CD14-positive monocyte (primary cell): ENCODE measurements around the gene STX3. TPM values are rescaled to one million over a fixed set of nuclear protein-coding genes. Genes with fewer than 3 reads are reported as not detected.

Experiments used
- DNase-seq, 3 donors: peaks; one replicate each; pipeline ENCODE4 v3.0.0-alpha.2; 2011 to 2022
- H2AFZ ChIP-seq: 2 replicates; pipeline ENCODE4 v1.6.0; 2012; ENCODE audit warnings: mild to moderate bottlenecking, low read depth, low read length, inconsistent platforms; ENCODE audit not compliant: insufficient read depth, poor library complexity, severe bottlenecking
- H3K27ac ChIP-seq, 2 donors: 1 replicate in 1 of 2; 2 replicates in 1 of 2; pipeline ENCODE4 v1.5.1; 2012 to 2013; ENCODE audit warnings: low read length in 2 of 2, control low read depth in 1 of 2, inconsistent platforms in 1 of 2, low read depth in 1 of 2, mild to moderate bottlenecking in 1 of 2
- H3K27me3 ChIP-seq, 2 donors: one replicate each; pipeline versions ENCODE4 v1.6.0 to v1.6.1; 2011 to 2013; ENCODE audit warnings: low read length in 2 of 2; ENCODE audit not compliant: control insufficient read depth in 2 of 2, insufficient read depth in 2 of 2
- H3K36me3 ChIP-seq, 2 donors: replicated peaks in 1 of 2; 1 replicate in 1 of 2; 2 replicates in 1 of 2; pipeline versions ENCODE4 v1.5.1 to v1.6.1; 2012 to 2013; ENCODE audit warnings: low read length in 2 of 2, control low read depth in 1 of 2, inconsistent platforms in 1 of 2, mild to moderate bottlenecking in 1 of 2; ENCODE audit not compliant: insufficient read depth in 2 of 2, control insufficient read depth in 1 of 2
- H3K4me1 ChIP-seq, 2 donors: 1 replicate in 1 of 2; 2 replicates in 1 of 2; pipeline versions ENCODE4 v1.5.1 to v1.6.1; 2012 to 2013; ENCODE audit warnings: low read length in 2 of 2, control low read depth in 1 of 2, inconsistent platforms in 1 of 2, mild to moderate bottlenecking in 1 of 2, moderate library complexity in 1 of 2; ENCODE audit not compliant: insufficient read depth in 2 of 2, control insufficient read depth in 1 of 2
- H3K4me2 ChIP-seq: replicated peaks from 2 replicates; pipeline ENCODE3; 2012; ENCODE audit warnings: low read length, moderate library complexity, mild to moderate bottlenecking; ENCODE audit not compliant: poor library complexity, severe bottlenecking; ENCODE audit errors: extremely low read depth
- H3K4me3 ChIP-seq, 3 experiments: fragments of 200-600 bp in 1 of 3; sonication (generic) in 1 of 3; replicated peaks in 1 of 3; 1 replicate in 2 of 3; 2 replicates in 1 of 3; pipeline ENCODE4 v1.5.1; 2011 to 2013; ENCODE audit warnings: low read length in 3 of 3, mild to moderate bottlenecking in 3 of 3, control low read depth in 2 of 3, low read depth in 2 of 3, inconsistent platforms in 1 of 3, moderate library complexity in 1 of 3
- H3K79me2 ChIP-seq: 2 replicates; pipeline ENCODE4 v1.6.0; 2012; ENCODE audit warnings: mild to moderate bottlenecking, control low read depth, inconsistent platforms, low read length, moderate library complexity; ENCODE audit not compliant: insufficient read depth
- H3K9ac ChIP-seq: 2 replicates; pipeline ENCODE4 v1.6.0; 2017; ENCODE audit warnings: low read length, mild to moderate bottlenecking; ENCODE audit not compliant: insufficient read depth, poor library complexity, severe bottlenecking
- H3K9me3 ChIP-seq, 2 donors: replicated peaks in 1 of 2; 1 replicate in 1 of 2; 2 replicates in 1 of 2; pipeline versions ENCODE4 v1.5.1 to v1.6.1; 2012 to 2013; ENCODE audit warnings: low read length in 2 of 2, control low read depth in 1 of 2; ENCODE audit not compliant: control insufficient read depth in 1 of 2, insufficient read depth in 1 of 2
- H4K20me1 ChIP-seq: 2 replicates; pipeline ENCODE4 v1.6.0; 2012; ENCODE audit warnings: mild to moderate bottlenecking, low read length, control low read depth, moderate library complexity; ENCODE audit not compliant: insufficient read depth
- H3K27ac Mint-ChIP-seq, 7 donors: one replicate each; pipeline ENCODE4 v1.8.0; 2020; ENCODE audit warnings: mild to moderate bottlenecking in 7 of 7, mixed read lengths in 7 of 7, moderate library complexity in 6 of 7, inconsistent platforms in 2 of 7
- H3K27me3 Mint-ChIP-seq, 3 donors: one replicate each; pipeline ENCODE4 v1.8.0; 2021 to 2022; ENCODE audit warnings: low read depth in 3 of 3, mild to moderate bottlenecking in 3 of 3, mixed read lengths in 3 of 3, moderate library complexity in 3 of 3, inconsistent platforms in 1 of 3
- H3K36me3 Mint-ChIP-seq, 2 donors: one replicate each; pipeline ENCODE4 v1.8.0; 2020; ENCODE audit warnings: mixed read lengths in 2 of 2, inconsistent platforms in 1 of 2, mild to moderate bottlenecking in 1 of 2
- H3K4me1 Mint-ChIP-seq: one replicate; pipeline ENCODE4 v1.8.0; 2020; ENCODE audit warnings: mild to moderate bottlenecking, mixed read lengths
- H3K4me3 Mint-ChIP-seq, 2 donors: one replicate each; pipeline ENCODE4 v1.8.0; 2020; ENCODE audit warnings: mild to moderate bottlenecking in 2 of 2, mixed read lengths in 2 of 2, moderate library complexity in 1 of 2
- H3K9me3 Mint-ChIP-seq, 7 donors: one replicate each; pipeline ENCODE4 v1.8.0; 2020 to 2022; ENCODE audit warnings: mixed read lengths in 7 of 7, mild to moderate bottlenecking in 6 of 7, moderate library complexity in 6 of 7, inconsistent platforms in 2 of 7
- WGBS: methylation state at CpG from one replicate; pipeline ENCODE4 v1.1.5; 2013; ENCODE audit warnings: missing lambda C conversion rate; ENCODE audit not compliant: insufficient coverage; 5-methylcytosine and 5-hydroxymethylcytosine counted together
- intact Hi-C, 2 donors: fragments of 100-400 bp; cut with micrococcal nuclease; formaldehyde crosslinking; loops; one replicate each; pipeline versions ENCODE4 v1.15.0 to v1.15.1; 2023
- polyA plus RNA-seq, 3 donors: library from polyadenylated mRNA; depleted of rRNA in 1 of 3; unstranded in 2 of 3; stranded (reverse) in 1 of 3; fragments of 300-500 nt in 2 of 3; fragments of >200 nt in 1 of 3; fragmentation: Illumina TruSeq in 2 of 3; gene quantifications; 1 replicate in 2 of 3; 2 replicates in 1 of 3; pipeline ENCODE4 v1.2.3, GENCODE V29; 2012 to 2021
- TF ChIP-seq, protein P1 (sequence below): fragments of 200-600 bp; IDR thresholded peaks from one replicate; pipeline ENCODE4 v1.8.0; 2022; ENCODE audit warnings: antibody characterized with exemption, mild to moderate bottlenecking

STX3 gene
- polyA plus RNA-seq, 3 donors = 22.4 to 50.9 (median 25.4) TPM

DNA sequence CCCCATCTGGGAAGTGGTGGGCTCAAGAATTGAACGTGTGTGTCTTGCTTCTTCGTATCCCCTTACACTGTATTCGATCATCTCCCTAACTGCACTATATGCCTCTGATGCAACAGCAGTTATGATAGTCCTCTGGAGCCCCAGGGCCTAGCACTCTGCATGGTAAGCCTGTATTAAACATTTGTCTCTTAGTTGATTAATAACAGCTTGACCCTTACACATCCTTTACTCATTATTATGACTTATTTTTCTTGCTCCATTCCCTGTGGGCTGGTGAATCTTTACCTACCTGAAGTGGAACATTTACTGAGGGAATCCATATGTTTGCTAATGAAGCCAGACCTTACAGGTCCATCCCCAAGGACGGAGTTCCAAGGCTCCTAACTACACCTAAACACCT lies 5.6 kb downstream of the STX3 start:
- peak overlapping the region in 1 of 7 donors; percentile 8 for H3K27ac Mint-ChIP-seq
- peaks cover 38 to 47% of the 10 kb centered on the region in 2 donors for H3K36me3 Mint-ChIP-seq

DNA sequence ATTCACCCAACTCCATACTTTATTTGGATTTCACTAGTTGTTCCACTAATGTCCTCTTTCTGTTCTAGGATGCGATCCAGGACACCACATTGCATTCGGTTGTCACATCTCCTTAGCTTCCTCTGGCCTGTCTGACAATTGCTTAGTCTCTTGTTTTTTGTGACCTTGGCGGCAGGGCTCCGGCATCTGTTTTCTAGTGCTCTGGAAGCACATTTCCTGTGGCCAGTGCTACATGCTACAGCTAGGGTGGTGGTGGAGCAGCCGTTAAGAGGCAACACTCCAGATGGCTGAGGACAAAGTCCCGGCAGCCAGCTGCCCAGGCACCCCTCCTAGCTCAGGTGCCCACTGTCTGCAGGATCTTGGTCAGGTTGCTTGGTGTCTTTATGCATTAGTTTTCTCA lies 6.8 kb downstream of the STX3 start:
- intact Hi-C loops = no loop called here
- Histone ChIP-seq H3K9me3 (no peaks in the 10 kb centered on the region), H4K20me1 (peaks cover 67% of the 10 kb centered on the region), H3K36me3 (peaks cover 0 to 33% of the 10 kb centered on the region in 2 donors), H3K79me2 (peaks cover 92% of the 10 kb centered on the region), H3K4me3 (no peak overlapping the region), H2AFZ (no peak overlapping the region), H3K4me1 (peaks cover 45 to 52% of the 10 kb centered on the region in 2 donors), H3K27me3 (no peaks in the 10 kb centered on the region), H3K9ac (peak overlapping the region; percentile 2), H3K27ac (peak overlapping the region in 1 of 2 donors; percentile 34), H3K4me2 (no peak overlapping the region)
- no peak for DNase-seq
- Mint-ChIP-seq H3K4me1 (peaks cover 47% of the 10 kb centered on the region), H3K9me3 (no peaks in the 10 kb centered on the region), H3K27ac (peak overlapping the region in 3 of 7 donors; percentile 33 to 69 (median 44)), H3K27me3 (no peaks in the 10 kb centered on the region), H3K4me3 (no peak overlapping the region), H3K36me3 (peaks cover 38 to 46% of the 10 kb centered on the region in 2 donors)
- 95% methylated on average over 6 of the region's 6 CpGs for WGBS
- TF ChIP-seq, protein P1, sequence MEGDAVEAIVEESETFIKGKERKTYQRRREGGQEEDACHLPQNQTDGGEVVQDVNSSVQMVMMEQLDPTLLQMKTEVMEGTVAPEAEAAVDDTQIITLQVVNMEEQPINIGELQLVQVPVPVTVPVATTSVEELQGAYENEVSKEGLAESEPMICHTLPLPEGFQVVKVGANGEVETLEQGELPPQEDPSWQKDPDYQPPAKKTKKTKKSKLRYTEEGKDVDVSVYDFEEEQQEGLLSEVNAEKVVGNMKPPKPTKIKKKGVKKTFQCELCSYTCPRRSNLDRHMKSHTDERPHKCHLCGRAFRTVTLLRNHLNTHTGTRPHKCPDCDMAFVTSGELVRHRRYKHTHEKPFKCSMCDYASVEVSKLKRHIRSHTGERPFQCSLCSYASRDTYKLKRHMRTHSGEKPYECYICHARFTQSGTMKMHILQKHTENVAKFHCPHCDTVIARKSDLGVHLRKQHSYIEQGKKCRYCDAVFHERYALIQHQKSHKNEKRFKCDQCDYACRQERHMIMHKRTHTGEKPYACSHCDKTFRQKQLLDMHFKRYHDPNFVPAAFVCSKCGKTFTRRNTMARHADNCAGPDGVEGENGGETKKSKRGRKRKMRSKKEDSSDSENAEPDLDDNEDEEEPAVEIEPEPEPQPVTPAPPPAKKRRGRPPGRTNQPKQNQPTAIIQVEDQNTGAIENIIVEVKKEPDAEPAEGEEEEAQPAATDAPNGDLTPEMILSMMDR = no peak

More for the DNA sequence above, 5.6 kb downstream of the STX3 start:
- peaks cover 76% of the 10 kb centered on the region for H4K20me1 ChIP-seq
- no peak overlapping the region for H3K4me2 ChIP-seq
- Mint-ChIP-seq H3K4me1 (peaks cover 60% of the 10 kb centered on the region), H3K27me3 (no peaks in the 10 kb centered on the region), H3K4me3 (no peak overlapping the region), H3K9me3 (no peaks in the 10 kb centered on the region)
- H3K9ac ChIP-seq = no peak overlapping the region
- WGBS = 100% methylated on average over 1 of the region's 4 CpGs
- H3K36me3 ChIP-seq = peaks cover 0 to 33% of the 10 kb centered on the region in 2 donors
- H3K4me3 ChIP-seq = no peak overlapping the region
- H3K79me2 ChIP-seq = peaks cover 92% of the 10 kb centered on the region
- H3K27ac ChIP-seq = no peak overlapping the region
- intact Hi-C loops = no loop called here
- H3K4me1 ChIP-seq = peaks cover 45 to 52% of the 10 kb centered on the region in 2 donors
- no peak overlapping the region for H2AFZ ChIP-seq
- DNase-seq = no peak
- no peaks in the 10 kb centered on the region for H3K27me3 ChIP-seq
- no peaks in the 10 kb centered on the region for H3K9me3 ChIP-seq
- TF ChIP-seq, protein P1 = no peak
